ENCODE measurements around the gene TMEM30A.

TMEM30A gene

GRCh38 chr6:75204959-75205775 is 79.4 kb downstream of the TMEM30A start:
- Histone ChIP-seq H3K4me2 (ENCODE audit: low read depth, low read length, poor library complexity, severe bottlenecking) (no peak overlapping the region), H3K9ac (ENCODE audit: low read length) (no peak overlapping the region), H3K27ac (ENCODE audit: low read depth, low read length) (no peak overlapping the region), H3K36me3 (ENCODE audit: low read length) (no peaks in the 10 kb centered on the region), H3K79me2 (ENCODE audit: insufficient read depth, low read length) (no peaks in the 10 kb centered on the region), H2AFZ (ENCODE audit: low read depth, low read length, severe bottlenecking) (no peak overlapping the region), H3K27me3 (ENCODE audit: low read length) (no peaks in the 10 kb centered on the region), H3K4me3 (ENCODE audit: insufficient read depth, low read length, poor library complexity, severe bottlenecking) (no peak overlapping the region), H3F3A (ENCODE audit: insufficient read depth) (no peaks in the 10 kb centered on the region), H3K9me2 (replicated peaks; ENCODE audit: insufficient read depth, low read length) (no peaks in the 10 kb centered on the region), H4K20me1 (ENCODE audit: low read depth, low read length) (no peaks in the 10 kb centered on the region), H3K9me3 (ENCODE audit: insufficient read depth, low read length) (no peaks in the 10 kb centered on the region)
- TF ChIP-seq EZH2phosphoT487 (conservative IDR thresholded peaks at IDR 0.05; ENCODE audit: low read length): no peak
- no peak for TF ChIP-seq CTCF (IDR thresholded peaks at IDR 0.05; ENCODE audit: insufficient read depth, low read length, poor library complexity, severe bottlenecking)

DNA sequence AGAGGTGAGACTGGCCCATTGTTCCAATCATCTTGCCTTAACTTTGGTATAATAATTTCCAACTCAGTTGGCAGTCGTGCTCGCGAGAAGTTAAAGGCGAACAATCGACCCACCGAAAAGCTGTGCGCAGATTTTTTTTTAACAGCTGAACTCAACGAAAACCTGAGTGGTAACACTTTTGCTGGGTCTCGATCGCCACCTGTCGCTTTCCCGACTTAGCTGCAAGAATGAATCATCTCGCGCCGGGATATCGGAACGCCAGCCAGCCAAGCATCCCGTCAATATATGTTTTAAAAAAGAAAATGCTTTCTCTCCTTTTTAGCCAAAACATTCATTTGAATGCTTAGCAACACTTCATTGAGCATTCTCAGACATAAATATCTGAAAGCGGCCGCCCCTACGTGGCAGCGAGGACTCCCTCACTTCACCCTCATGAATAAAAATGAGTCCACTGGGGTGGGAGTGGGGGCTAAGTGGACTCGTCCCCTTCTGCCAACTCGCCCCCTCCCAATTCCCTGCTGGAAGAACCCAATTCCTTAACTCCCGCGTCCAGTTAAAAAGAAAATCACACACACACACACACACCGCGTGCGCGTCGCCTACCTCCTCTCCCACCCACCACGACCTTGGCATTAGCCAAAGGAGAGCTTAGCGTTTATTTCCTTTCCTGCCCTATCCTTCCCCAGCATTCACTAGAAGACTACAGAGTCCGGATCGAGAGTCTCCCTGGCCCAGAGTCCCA is 80.2 kb downstream of the TMEM30A start:
- H3F3A ChIP-seq (ENCODE audit: insufficient read depth): no peaks in the 10 kb centered on the region
- no peak overlapping the region for H3K27ac ChIP-seq (ENCODE audit: low read depth, low read length)
- no peaks in the 10 kb centered on the region for H4K20me1 ChIP-seq (ENCODE audit: low read depth, low read length)
- no peaks in the 10 kb centered on the region for H3K79me2 ChIP-seq (ENCODE audit: insufficient read depth, low read length)
- TF ChIP-seq CTCF (IDR thresholded peaks at IDR 0.05; ENCODE audit: insufficient read depth, low read length, poor library complexity, severe bottlenecking): no peak
- no peak for TF ChIP-seq EZH2phosphoT487 (conservative IDR thresholded peaks at IDR 0.05; ENCODE audit: low read length)
- no peaks in the 10 kb centered on the region for H3K9me2 ChIP-seq (replicated peaks; ENCODE audit: insufficient read depth, low read length)
- no peak overlapping the region for H3K9ac ChIP-seq (ENCODE audit: low read length)
- H2AFZ ChIP-seq (ENCODE audit: low read depth, low read length, severe bottlenecking): no peak overlapping the region
- no peak overlapping the region for H3K4me2 ChIP-seq (ENCODE audit: low read depth, low read length, poor library complexity, severe bottlenecking)
- no peaks in the 10 kb centered on the region for H3K36me3 ChIP-seq (ENCODE audit: low read length)
- no peaks in the 10 kb centered on the region for H3K27me3 ChIP-seq (ENCODE audit: low read length)
- no peak overlapping the region for H3K4me3 ChIP-seq (ENCODE audit: insufficient read depth, low read length, poor library complexity, severe bottlenecking)
- H3K9me3 ChIP-seq (ENCODE audit: insufficient read depth, low read length): no peaks in the 10 kb centered on the region

DNA sequence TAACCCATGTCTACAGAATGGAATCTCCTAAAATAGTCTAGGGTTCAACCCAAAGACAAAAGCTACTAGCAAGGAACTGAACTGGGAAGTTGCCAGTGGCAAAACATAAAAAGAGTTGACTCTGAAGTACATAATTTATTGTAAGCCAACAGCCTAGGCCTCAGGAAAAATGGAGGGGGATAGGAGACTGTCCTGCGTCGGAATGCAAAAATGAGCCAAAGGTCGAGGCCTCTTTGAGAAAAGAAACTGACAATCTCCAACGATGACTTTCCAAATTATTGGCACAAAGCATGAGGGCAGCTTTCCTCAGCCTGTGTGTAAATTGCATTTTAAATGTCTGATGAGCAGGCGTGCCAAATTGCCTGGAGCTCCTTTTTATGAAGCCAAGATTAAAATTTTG is 80.9 kb downstream of the TMEM30A start:
- no peaks in the 10 kb centered on the region for H3F3A ChIP-seq (ENCODE audit: insufficient read depth)
- H3K9me2 ChIP-seq (replicated peaks; ENCODE audit: insufficient read depth, low read length): no peaks in the 10 kb centered on the region
- no peak overlapping the region for H3K4me2 ChIP-seq (ENCODE audit: low read depth, low read length, poor library complexity, severe bottlenecking)
- H3K79me2 ChIP-seq (ENCODE audit: insufficient read depth, low read length): no peaks in the 10 kb centered on the region
- H3K36me3 ChIP-seq (ENCODE audit: low read length): no peaks in the 10 kb centered on the region
- H3K27me3 ChIP-seq (ENCODE audit: low read length): no peaks in the 10 kb centered on the region
- no peaks in the 10 kb centered on the region for H4K20me1 ChIP-seq (ENCODE audit: low read depth, low read length)
- no peak overlapping the region for H3K27ac ChIP-seq (ENCODE audit: low read depth, low read length)
- H3K4me3 ChIP-seq (ENCODE audit: insufficient read depth, low read length, poor library complexity, severe bottlenecking): no peak overlapping the region
- H2AFZ ChIP-seq (ENCODE audit: low read depth, low read length, severe bottlenecking): no peak overlapping the region
- H3K9ac ChIP-seq (ENCODE audit: low read length): no peak overlapping the region
- no peaks in the 10 kb centered on the region for H3K9me3 ChIP-seq (ENCODE audit: insufficient read depth, low read length)
- no peak for TF ChIP-seq EZH2phosphoT487 (conservative IDR thresholded peaks at IDR 0.05; ENCODE audit: low read length)
- TF ChIP-seq CTCF (IDR thresholded peaks at IDR 0.05; ENCODE audit: insufficient read depth, low read length, poor library complexity, severe bottlenecking): no peak
